Right renal cortex interstitium (tissue), 3 donors: ENCODE data around the gene UBR3. TPM values are rescaled to one million over a fixed set of nuclear protein-coding genes. Genes with fewer than 3 reads are reported as not detected.

Source experiments
- DNase-seq, 3 donors: peaks; one replicate each; pipeline ENCODE4 v3.0.0-alpha.2; 2013; ENCODE audit warnings: low read depth in 3 of 3, low spot score in 2 of 3
- polyA plus RNA-seq, 3 donors: library from polyadenylated mRNA; unstranded; fragments of 120-200 nt; gene quantifications; one replicate each; pipeline ENCODE4 v1.2.1, GENCODE V29; 2013; ENCODE audit not compliant: insufficient read length in 3 of 3

The UBR3 gene
- polyA plus RNA-seq, 3 donors = 37.3 to 40.5 (median 39.5) TPM

DNA sequence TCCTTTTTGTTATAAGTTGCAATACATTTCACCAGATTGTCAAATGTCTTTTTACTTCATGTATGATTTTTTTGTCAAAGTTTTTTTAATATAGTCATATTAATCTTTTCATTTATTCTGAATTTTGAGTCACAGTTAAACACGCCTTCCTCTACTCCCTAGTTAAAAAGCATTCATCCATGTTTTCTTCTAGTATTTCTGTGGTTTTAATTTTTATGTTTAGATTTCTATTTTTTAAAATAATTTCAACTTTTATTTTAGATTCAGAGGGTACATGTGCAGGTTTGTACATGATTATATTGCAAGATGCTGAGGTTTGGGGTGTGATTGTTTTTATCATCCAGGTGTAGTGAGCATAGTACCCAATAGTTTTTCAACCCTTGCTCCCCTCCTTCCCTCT is 204.0 kb downstream of the UBR3 start:
- no peak for DNase-seq

DNA sequence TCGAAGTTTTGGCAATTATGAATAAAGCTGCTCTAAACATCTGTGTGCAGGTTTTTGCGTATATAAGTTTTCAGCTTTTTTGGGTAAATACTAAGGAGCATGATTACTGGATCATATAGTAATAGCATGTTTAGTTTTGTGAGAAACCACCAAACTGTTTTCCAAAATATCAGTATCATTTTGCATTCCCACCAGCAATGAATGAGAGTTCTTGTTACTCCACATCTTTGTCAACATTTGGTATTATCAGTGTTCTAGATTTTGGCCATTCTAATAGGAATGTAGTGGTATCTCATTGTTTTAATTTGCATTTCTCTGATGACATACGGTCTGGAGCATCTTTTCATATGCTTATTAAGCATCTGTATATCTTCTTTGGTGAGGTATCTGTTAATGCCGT is 207.3 kb downstream of the UBR3 start:
- no peak for DNase-seq

DNA sequence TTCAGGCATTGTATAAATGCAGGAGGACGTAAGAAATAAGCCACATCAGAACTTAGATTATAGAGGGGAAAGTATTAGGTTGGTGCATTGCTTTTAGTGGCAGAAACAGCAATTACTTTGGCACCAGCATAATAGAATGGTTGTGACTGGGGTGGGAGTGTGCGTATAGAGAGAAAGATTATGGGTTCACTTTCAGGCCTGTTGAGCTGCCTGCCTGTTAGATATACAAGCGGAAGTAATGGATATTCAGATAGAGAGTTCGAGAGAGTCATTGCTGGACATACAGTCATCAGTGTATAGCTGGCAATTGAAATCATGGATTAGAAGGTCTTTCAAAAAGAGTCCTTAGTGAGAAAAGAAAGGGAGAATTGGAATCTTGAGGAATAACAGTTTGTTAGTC is 211.5 kb downstream of the UBR3 start:
- no peak for DNase-seq

DNA sequence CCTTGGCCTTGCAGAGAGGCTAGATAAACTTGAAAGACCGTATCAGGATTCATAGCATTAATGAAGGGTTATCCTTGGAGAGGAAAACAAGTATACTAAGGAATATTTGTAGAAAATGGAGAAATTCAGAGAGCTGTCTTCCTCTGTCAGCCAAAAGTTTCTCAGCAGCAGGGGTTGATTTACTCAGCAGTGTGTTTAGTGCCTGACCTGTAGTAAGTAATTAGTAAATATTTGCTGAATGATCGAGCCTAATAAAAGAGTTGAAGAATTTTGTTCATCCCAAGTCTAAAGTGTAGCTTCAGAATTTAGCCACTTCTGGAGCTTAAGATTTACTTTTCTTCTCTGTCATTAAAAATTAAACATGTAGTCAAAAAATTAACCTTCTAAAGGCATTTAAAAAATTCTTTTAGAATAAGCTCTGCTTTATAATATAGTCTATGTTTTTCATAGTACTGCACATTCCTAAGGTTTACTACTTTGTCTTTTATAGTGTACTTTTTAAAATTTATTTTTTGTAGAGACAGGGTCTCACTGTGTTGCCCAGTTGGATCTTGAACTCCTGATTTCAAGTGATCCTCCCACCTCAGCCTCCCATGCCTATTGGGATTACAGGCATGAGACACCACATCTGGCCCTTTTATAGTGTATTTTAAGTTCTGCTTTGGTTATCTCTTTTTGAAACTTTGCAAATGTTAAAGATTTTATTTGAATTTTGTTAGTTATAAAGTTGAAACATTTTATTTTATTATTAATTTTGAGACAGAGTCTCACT is 212.3 kb downstream of the UBR3 start:
- DNase-seq = no peak

GRCh38 chr2:170044751-170045478 is 217.7 kb downstream of the UBR3 start:
- DNase-seq = no peak

DNA sequence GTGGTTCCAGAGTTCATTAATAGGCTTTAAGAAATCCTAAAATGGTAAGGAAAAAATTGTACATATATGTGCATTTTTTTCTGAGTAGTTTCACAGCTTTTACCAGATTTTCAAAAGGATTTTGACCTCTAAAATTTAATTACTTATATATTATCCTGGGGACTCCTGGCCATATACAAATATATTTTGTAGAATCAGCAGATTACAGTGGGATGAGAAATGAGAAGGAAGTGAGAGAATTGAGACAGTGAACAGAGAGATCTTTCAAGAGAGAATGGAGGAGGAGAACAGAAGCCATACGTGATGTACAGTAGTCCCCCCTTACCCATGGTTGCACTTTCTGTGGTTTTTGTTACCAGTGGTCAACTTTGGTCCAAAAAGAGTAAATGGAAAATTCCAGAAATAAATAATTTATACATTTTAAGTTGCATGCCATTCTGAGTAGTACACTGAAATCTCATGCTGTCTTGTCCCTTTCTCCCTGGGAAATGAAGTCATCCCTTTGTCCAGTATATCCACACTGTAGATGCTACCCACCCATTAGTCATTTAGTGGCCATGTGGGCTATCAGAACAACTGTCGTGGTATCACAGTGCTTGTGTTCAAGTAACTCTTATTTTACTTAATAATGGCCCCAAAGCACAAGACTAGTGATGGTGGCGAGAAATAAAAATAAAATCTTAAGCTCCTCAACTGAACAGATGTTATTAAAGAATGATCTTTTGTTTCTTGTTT is 220.2 kb downstream of the UBR3 start:
- DNase-seq = no peak

DNA sequence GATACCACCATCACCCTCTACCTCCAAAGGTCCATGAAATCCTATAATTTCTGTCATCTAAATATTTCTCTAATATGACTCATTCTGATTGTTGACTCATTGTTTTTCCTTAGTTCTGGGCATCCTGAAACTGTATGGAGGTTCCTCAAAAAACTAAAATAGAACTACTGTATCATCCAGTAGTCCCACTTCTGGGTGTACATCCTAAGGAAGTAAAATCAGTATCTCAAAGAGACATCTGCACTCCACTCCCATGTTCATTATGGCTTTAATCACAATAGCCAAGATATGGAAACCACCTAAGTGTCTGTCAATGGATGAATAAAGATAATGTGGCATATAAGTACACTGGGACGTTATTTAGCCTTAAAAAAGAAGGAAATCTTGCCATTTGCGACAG is 224.9 kb downstream of the UBR3 start:
- no peak for DNase-seq

GRCh38 chr2:170054997-170055396 is 227.7 kb downstream of the UBR3 start:
- no peak for DNase-seq

- DNase-seq = no peak
Measured at GRCh38 chr2:170056900-170057299, 229.6 kb downstream of the UBR3 start.

GRCh38 chr2:170063456-170064235 is 236.4 kb downstream of the UBR3 start:
- DNase-seq = no peak

- DNase-seq = no peak
Measured at GRCh38 chr2:170070778-170071177, 243.5 kb downstream of the UBR3 start.

DNA sequence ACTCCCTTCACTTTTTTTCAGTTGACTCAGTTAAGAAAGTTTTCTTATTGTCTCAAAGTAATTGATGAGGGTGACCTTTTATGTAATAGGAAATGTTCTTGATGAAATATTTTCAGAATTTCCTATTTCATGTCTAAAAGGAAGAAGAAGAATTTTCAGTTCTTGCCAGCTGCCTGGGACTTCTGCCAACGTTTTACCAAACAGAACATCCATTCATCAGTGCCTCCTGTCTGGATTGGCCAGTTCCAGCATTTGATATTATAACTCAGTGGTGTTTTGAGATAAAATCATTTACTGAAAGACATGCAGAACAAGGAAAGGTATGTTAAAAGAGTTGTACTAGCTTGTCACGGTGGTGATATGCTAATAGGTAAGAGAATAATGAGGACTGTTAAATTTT is 246.0 kb downstream of the UBR3 start:
- no peak for DNase-seq

GRCh38 chr2:170076189-170076588 is 248.9 kb downstream of the UBR3 start:
- no peak for DNase-seq

GRCh38 chr2:170077830-170078569 is 250.7 kb downstream of the UBR3 start:
- DNase-seq = no peak

DNA sequence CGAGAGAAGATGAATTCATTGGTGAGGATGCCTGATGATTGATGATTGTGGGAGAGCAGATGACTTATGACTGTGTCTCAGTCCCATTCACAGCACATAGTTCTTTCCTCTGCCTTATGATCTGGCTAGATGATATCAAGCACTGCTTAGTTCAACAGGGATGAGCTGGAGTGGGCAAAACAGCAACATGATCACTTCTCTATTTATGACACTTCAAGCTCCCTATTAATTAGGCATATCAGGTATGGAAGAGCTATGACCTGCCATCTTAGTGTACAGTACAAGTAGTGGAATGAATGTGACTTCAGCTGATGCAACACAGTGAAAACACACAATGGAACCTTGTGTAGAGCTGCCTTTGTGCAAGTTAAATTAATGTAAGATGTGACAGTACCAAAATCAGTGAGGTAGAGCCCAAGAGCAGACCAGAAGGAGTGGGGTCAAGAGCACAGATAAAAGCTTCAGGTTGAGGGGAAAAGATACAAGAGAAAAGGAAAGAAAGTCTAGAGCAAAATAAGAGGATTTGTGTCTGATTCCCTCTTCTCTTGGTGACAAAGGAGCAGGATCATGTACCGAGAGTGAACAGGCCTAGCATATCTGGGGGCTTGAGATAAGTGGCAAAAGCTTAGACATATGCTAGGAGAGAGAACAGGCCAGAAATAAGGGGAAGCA is 257.7 kb downstream of the UBR3 start:
- DNase-seq = no peak

DNA sequence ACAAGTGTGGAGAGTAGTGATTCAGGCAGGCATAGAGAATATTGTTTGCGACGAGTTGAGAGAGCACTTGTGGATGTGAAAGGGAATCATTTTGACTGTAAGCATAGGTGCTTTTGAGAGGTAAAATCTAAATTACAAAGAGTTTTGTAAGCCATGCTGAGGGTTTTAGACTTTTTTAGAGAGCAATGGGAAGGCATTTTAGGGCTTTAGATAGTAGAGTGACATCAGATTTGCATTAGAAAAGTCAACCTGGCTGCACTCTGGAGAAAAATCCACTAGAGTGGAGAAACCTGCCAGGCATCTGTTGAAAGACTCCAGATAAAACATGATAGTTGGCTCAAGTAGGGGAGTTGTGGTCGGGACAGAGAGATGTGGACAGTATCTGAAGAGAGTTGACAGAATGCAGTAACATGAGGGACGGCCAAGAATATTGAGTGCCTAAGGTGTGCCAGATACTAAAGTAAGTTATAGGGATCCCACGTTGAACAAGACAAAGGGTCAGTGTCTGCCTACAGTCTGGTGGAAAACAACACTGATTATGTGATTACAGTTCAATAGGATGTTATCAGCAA is 258.9 kb downstream of the UBR3 start:
- no peak for DNase-seq

GRCh38 chr2:170086751-170087412 is 259.6 kb downstream of the UBR3 start:
- no peak for DNase-seq

DNA sequence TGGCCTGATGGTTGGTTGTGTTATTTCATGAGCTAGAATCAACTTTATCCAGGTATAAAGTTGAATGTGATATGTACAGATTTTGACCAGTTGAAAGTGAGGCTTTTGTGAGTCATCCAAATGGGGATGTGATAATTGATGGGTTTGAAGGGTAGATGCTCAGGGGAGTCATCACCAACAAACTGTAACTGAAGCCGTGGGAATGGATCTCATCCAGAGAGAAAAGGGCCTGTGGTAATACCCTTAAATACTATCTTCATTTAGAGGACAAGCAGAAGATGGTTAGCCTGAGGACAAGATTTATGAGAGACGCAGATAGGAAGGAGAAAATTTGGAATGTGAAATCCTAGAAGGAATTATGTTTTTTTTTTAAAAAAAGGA is 260.1 kb downstream of the UBR3 start:
- DNase-seq = no peak

GRCh38 chr2:170088776-170089175 is 261.5 kb downstream of the UBR3 start:
- DNase-seq = no peak
